Erythroblast (primary cell): ENCODE measurements around the gene PAX3.

Experiments used
- GATA1 ChIP-seq: IDR thresholded peaks from 2 replicates; pipeline ENCODE4 v1.6.1; 2011; ENCODE audit warnings: low read depth, mild to moderate bottlenecking, control low read depth, low read length, moderate library complexity
- POLR2A ChIP-seq: IDR thresholded peaks from 2 replicates; pipeline ENCODE4 v1.6.1; 2011; ENCODE audit warnings: mild to moderate bottlenecking, low read length

DNA sequence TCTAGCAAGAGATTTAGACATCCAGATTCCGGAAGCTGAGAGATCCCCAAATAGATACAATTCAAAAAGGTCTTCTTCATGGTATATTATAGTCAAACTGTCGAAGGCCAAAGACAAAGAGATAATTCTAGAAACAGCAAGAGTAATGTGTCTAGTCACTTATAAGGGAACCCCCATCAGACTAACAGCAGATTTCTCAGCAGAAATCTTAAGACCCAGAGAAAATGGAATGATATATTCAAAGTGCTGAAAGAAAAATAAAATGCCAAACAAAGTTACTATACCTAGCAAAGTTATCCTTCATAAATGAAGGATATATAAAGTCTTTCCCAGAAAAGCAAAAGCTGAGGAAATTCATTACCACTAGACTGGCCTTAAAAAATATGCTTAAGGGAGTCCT lies 36.1 kb upstream of the PAX3 start:
- TF ChIP-seq POLR2A = no peak
- no peak for TF ChIP-seq GATA1
